Measurements from ENCODE around the gene KRT1.

KRT1 gene

DNA sequence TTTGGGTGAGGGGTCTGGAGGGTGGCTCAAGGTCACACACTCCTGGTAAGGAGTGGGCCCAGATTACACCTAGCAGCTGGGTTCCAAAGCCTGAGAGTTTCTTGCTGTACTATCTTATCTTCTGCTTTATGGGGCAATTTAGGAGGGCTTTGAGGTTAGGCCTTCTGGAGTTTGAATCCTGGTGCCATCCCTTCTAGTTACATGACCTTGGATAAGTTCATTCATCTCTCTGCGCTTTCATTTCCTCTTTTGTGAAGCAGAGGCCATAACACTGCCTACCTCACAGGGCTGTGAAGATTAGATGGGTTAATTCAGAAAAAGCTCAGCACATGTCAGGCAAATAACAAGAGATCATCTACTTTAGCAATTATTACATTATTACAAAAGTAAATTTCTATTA is 30.5 kb upstream of the KRT1 start:
- DNase-seq, result peak in 1 of 2 experiments; percentile 11
- TF ChIP-seq POLR2A (IDR thresholded peaks at IDR 0.05; ENCODE audit: low read length), result no peak
- TF ChIP-seq GATA1 (IDR thresholded peaks at IDR 0.05; ENCODE audit: low read depth, low read length), result no peak

DNA sequence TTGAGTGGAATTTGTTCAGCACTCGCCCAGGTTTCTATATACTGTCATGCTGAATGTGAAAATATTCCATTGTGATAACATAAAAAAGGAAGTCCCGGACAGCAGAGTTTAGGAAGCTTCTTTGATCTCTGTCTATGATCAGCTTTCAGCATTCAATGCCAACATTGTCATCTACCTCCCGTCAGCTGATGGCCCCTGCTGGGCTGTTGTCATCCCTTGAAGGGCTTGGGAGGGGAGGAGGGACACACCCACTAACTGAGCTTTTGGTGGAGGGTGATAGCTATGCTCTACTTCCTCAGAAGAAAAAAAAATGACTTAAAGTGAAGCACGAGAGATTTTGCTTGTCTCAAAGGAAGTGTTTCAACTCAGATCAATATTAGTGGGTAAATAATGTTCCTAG is 27.8 kb upstream of the KRT1 start:
- peak; percentile 81 to 84 for DNase-seq
- TF ChIP-seq POLR2A (IDR thresholded peaks at IDR 0.05; ENCODE audit: low read length), result no peak
- no peak for TF ChIP-seq GATA1 (IDR thresholded peaks at IDR 0.05; ENCODE audit: low read depth, low read length)

DNA sequence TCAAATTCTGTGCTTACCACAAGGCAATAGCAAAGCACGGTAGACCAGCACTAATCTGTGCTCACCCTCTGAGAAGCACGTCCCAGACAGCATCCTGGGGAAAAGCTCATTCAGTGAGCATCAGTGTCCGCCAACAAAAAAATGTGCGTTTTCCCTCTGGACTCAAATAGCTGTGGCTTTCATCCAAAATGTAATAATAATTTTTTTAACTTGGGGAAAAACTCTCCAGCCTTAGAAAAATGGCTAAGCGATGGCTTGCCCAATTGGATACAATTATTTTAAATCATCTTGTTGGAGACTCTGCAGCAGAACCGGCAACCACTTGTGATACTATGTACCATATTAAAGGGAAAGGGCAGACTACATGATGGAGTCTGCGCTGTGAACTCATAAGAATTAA is 24.3 kb upstream of the KRT1 start:
- DNase-seq, result no peak
- TF ChIP-seq POLR2A (IDR thresholded peaks at IDR 0.05; ENCODE audit: low read length) (no peak), GATA1 (IDR thresholded peaks at IDR 0.05; ENCODE audit: low read depth, low read length) (no peak)

DNA sequence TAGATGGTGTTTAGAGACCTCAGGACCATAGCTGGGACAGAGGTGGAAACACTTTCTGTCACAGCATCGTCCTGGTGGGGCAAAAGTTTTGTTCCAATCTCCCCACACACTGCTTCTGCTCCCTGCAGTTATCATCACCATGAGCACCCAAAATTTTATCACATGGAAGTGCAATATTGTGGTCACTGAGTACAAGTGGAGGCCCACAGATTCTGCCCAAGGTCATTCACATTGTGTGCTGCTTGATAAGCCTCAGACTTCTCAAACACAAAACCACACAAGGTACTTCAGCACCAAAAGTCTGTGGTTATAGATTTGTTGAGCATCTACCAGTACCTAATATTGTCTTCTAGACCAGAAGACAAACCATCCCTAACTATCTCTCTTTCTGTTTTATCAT is 23.7 kb upstream of the KRT1 start:
- TF ChIP-seq POLR2A (IDR thresholded peaks at IDR 0.05; ENCODE audit: low read length), result no peak
- no peak for TF ChIP-seq GATA1 (IDR thresholded peaks at IDR 0.05; ENCODE audit: low read depth, low read length)
- peak; percentile 59 to 85 for DNase-seq

DNA sequence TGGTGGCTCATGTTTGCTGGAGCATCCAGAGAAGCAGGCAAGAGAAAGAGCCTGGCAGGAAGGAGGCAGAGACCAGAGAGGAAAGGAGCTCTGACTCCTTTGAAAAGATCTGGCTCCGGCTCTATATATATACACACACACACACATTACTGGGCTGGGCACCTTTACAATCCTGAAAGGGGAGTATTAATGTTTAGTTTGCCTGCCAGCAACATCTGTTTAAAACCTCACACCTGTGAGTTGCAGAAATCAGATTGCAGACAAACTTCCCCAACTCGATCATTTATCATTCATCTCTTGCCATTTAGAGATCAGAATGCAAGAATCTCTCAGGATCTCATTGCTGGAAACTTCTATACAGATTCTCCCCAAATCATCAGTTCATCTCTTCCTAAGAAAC is 23.2 kb upstream of the KRT1 start, which contains the start of gene KRT77:
KRT77 (minus strand) TSS at position 101 of the 400 bp plus-strand sequence; CDS start at position 11, 90 bp downstream.
- no peak for TF ChIP-seq GATA1 (IDR thresholded peaks at IDR 0.05; ENCODE audit: low read depth, low read length)
- no peak for TF ChIP-seq POLR2A (IDR thresholded peaks at IDR 0.05; ENCODE audit: low read length)

DNA sequence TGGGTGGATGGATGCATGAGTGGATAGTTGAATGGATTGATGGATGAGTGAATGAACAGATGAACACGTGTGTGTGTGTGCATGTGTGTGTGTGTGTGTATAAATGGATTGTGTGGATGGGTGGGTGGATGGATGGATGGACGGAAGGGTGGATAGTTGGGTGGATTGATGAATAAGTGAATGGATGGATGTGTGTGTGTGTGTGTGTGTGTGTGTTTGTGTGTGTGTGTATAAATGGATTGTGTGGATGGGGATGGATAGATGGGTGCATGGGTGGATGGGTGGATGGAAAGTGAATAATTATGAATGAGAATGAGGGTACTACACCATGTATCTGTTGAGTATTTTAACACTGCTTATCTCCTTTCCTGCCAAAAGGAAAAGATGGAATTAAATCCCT is 22.1 kb upstream of the KRT1 start:
- DNase-seq, result no peak
- TF ChIP-seq POLR2A (IDR thresholded peaks at IDR 0.05; ENCODE audit: low read length) (no peak), GATA1 (IDR thresholded peaks at IDR 0.05; ENCODE audit: low read depth, low read length) (no peak)

More for the DNA sequence above, 23.2 kb upstream of the KRT1 start, which contains the start of gene KRT77:
- no peak for DNase-seq

DNA sequence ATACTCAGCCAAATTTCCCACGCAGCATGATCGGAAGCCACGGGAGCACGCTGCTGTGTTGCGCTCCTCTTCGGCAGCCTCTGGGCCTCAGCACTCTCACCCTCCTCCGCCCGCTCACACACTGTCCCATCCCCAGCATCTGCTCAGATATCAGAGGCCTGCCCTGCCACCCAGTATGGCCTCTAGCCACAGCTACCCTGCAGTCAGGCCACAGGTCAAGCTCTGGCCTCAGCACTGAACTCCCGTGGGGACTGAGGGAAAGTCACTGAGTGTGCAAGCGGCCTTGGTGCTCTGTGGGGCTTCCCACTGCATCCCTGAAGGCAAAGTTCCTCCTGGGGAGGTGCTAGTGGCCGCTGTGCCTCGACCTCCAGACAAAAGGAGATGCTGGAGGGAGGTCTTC is 21.1 kb upstream of the KRT1 start:
- TF ChIP-seq GATA1 (IDR thresholded peaks at IDR 0.05; ENCODE audit: low read depth, low read length), result no peak
- no peak for TF ChIP-seq POLR2A (IDR thresholded peaks at IDR 0.05; ENCODE audit: low read length)
- DNase-seq, result no peak

DNA sequence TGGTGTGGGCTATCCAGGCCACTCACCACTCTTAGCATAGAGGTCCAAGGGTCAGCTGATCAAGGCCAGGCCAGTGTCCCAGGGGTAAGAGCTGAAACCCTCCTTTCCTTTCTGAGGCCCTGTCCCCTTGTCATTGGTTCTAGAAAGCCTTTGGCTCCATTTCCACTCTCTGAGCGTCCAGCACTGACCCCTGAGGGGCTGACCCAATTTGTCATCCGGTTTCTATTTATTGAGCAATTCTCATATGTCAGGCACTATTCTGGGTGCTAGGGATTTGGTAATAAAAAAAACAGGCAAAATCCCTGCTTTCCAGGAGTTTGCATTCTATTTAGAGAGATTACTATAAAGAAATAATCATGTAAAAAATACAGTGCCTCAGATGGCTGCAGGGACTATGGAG is 19.8 kb upstream of the KRT1 start:
- TF ChIP-seq POLR2A (IDR thresholded peaks at IDR 0.05; ENCODE audit: low read length) (no peak), GATA1 (IDR thresholded peaks at IDR 0.05; ENCODE audit: low read depth, low read length) (no peak)
- no peak for DNase-seq

DNA sequence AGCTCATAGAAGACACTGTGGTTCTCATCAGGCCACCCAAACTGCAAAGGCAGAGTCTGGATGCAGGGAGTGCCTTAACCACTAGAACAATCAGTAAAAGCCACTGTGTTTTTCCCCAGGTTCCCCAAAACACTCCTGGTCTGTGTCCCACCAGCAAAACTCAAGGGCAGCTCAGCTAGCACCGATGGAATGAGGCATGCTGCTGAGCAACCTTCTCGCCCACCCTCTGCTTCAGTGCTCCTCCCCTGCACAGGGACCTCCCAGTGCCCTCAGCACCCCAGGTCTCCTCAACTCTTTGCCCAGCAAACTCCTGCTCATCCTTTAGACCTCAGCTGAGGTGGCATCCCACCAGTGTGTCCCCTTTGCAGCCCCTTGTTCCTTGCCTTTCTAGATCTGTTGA is 19.2 kb upstream of the KRT1 start:
- TF ChIP-seq POLR2A (IDR thresholded peaks at IDR 0.05; ENCODE audit: low read length) (no peak), GATA1 (IDR thresholded peaks at IDR 0.05; ENCODE audit: low read depth, low read length) (no peak)
- no peak for DNase-seq

DNA sequence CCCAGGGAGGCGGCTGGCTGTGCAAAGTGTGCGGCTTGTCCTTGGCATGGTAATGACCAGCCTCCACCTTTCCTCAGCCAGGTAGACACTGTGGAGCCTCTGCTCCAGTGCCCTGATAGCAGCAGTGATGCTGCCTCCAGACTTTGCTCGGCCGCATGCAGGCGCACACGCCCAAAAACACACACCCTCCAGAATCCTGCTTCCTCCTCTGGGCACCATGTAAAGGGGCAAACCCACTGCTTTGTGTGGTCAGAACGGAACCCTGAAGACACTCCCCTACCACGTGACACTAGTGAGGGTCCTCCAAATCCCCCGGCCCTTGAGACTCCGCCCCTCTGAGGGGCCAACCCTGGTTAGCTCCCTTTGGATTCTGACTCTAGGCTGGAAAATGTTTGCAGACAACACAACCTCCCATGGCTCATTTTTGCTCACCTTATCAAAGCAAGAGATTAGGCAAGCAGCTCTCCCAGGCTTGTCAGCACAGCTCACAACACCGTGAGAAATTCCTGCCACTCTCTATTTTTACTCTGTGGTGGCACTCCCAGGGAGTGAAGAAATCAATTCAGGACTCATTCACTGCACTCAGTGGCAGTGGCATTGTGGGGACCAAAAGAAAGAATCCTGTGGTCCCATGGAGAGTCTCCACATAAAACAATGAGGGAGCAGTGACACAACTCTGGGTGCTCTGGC is 18.6 kb upstream of the KRT1 start:
- DNase-seq, result no peak
- no peak for TF ChIP-seq GATA1 (IDR thresholded peaks at IDR 0.05; ENCODE audit: low read depth, low read length)
- TF ChIP-seq POLR2A (IDR thresholded peaks at IDR 0.05; ENCODE audit: low read length), result no peak

DNA sequence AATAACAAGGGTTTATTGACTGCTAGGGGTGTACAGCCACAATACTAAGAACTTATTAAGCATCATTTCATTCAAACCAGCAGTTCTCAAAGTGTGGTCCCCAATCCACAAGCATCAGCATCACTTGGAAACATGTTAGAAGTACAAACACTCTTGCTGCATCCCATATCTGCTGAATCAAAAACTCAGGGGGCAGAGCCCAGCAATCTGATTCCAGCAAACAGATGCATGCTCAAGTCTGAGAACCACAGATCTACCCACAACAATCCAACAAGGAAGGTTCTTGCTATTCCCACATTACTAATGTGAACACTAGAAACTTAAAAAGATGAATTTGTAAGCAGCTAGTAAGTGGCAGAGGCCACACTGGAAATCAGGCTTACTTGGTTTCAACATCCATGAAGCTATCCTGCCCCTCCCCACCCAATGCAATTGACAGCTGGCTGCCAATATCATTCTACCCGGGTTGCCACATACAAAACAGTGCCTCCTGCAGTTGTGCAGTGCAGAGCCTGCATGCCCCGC is 16.9 kb upstream of the KRT1 start:
- peak in 1 of 2 experiments; percentile 22 for DNase-seq
- TF ChIP-seq POLR2A (IDR thresholded peaks at IDR 0.05; ENCODE audit: low read length) (no peak), GATA1 (IDR thresholded peaks at IDR 0.05; ENCODE audit: low read depth, low read length) (no peak)

DNA sequence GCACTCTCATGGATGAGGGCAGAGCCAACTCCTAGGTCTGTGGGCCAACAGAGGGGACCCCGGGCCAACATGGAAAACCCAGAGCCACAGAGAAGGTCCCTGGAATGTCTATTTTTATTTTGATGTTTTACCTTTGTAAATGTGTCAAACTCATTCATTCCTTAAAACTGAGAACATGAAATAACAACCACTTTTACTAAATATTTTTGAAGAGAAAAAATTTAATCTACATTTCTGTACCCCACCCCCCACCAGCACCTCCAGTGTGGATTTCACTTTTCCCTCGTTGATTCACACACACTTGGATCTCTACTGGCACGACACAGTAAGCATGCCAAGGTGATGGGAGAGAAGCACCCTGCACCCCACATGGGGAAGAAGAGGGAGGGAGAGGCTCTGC is 16.4 kb upstream of the KRT1 start:
- TF ChIP-seq POLR2A (IDR thresholded peaks at IDR 0.05; ENCODE audit: low read length), result no peak
- TF ChIP-seq GATA1 (IDR thresholded peaks at IDR 0.05; ENCODE audit: low read depth, low read length), result no peak
- no peak for DNase-seq

DNA sequence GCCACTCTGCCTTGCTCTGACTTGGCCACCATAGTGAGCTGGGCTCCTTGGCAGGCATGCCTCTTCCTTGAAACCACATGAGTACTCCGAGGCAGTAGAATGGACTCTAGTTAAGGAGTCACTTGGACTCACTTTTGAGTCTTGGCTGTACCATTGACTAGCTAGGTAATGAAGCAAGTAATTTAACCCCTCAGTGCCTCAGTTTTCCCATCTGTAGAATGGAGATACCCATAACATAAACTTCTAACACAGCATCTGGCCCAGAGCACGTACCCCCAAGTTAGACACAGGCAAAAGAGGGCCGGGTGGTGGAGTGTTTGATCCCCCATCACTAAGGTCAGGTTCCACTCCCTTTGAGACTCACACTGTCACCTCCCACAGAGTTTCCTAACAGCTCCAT is 14.8 kb upstream of the KRT1 start:
- no peak for TF ChIP-seq POLR2A (IDR thresholded peaks at IDR 0.05; ENCODE audit: low read length)
- TF ChIP-seq GATA1 (IDR thresholded peaks at IDR 0.05; ENCODE audit: low read depth, low read length), result no peak
- DNase-seq, result no peak

DNA sequence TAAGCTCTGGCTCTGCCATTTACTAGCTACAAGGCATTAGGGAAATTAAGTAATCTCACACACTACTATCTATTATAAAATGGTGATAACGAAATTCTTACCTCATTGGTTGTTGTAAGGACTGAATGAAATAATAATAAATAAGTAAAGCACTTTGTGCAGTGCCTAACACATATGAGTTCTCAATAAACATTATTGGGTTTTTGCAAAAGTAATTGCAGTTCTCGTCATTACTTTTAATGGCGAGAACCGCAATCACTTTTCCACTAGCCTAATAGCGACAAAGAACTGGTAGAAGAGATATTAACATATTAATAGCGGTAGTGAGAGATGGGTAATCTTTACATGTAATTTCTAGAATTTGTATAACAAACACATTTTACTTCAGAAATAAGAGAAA is 13.9 kb upstream of the KRT1 start:
- TF ChIP-seq POLR2A (IDR thresholded peaks at IDR 0.05; ENCODE audit: low read length), result no peak
- TF ChIP-seq GATA1 (IDR thresholded peaks at IDR 0.05; ENCODE audit: low read depth, low read length), result no peak
- DNase-seq, result no peak

DNA sequence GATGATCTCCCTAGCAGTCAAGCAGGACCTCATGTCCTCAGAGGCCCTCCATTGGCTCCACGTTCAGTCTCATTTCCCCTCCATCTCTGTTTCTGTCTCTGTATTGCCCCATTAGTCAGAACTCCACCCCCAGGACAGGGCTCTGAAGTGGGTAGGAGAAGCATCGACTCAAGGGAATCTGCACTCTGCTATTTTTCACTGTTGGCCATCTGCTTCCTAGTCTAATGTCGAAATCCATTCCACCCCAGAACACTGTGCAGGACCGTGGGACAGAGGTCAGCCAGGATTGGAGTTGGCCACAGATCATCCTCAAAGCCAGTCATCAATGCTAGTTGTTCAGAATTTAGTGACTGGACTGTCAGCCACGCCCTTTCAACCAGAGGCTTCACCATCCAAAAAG is 13.1 kb upstream of the KRT1 start:
- TF ChIP-seq GATA1 (IDR thresholded peaks at IDR 0.05; ENCODE audit: low read depth, low read length) (no peak), POLR2A (IDR thresholded peaks at IDR 0.05; ENCODE audit: low read length) (no peak)
- no peak for DNase-seq

Measured in erythroblast (primary cell).